Head of caudate nucleus (tissue), 42 donors: Measurements from ENCODE around the gene KIF20A.
"Not testable (repeated sequence)": the region's sequence is repeated elsewhere in the genome, so short reads cannot be mapped to it uniquely, and the experiment has no call there.

Experiments used
- DNase-seq, 42 donors: peaks; one replicate each; pipeline versions ENCODE4 v3.0.0 to v3.0.0-alpha.2; 2020 to 2021; ENCODE audit warnings: mixed read lengths in 7 of 42
- intact Hi-C: fragments of 100-400 bp; cut with DNase I; formaldehyde crosslinking; loops from one replicate; pipeline ENCODE4 v1.15.0; 2022

Gene KIF20A

GRCh38 chr5:138180183-138180782 lies 1.4 kb downstream of the KIF20A start:
- DNase-seq, result no peak
- intact Hi-C loops, result no loop called here

- intact Hi-C loops, result no loop called here
- DNase-seq, result no peak
Measured at GRCh38 chr5:138180841-138181240, 1.9 kb downstream of the KIF20A start.

- intact Hi-C loops, result no loop called here
- DNase-seq, result no peak
Measured at GRCh38 chr5:138182808-138183207, 3.9 kb downstream of the KIF20A start.

- intact Hi-C loops, result no loop called here
- DNase-seq, result no peak
Measured at GRCh38 chr5:138186002-138186447, 7.1 kb downstream of the KIF20A start.

GRCh38 chr5:138188626-138189025 lies 9.7 kb downstream of the KIF20A start:
- intact Hi-C loops, result no loop called here
- no peak for DNase-seq

- DNase-seq, result peak in 20 of 42 donors; percentile 7 to 66 (median 28)
- intact Hi-C loops, result no loop called here
Measured at GRCh38 chr5:138192826-138193225, 13.9 kb downstream of the KIF20A start.

GRCh38 chr5:138193859-138194258 lies 14.9 kb downstream of the KIF20A start:
- intact Hi-C loops, DNase-seq: not testable (repeated sequence)

- DNase-seq, result no peak
- intact Hi-C loops, result loop anchor here (5.0 to 10.0 kb wide), 2 partner anchors 34 to 134 kb away; partner anchors contain the start of genes BRD8 and KIF20A
Measured at GRCh38 chr5:138210985-138211384, 32.1 kb downstream of the KIF20A start.

- intact Hi-C loops, result loop anchor here (5.0 to 10.0 kb wide), 2 partner anchors 35 to 132 kb away; partner anchors contain the start of genes BRD8 and KIF20A
- peak in 5 of 42 donors; percentile 2 to 45 (median 19) for DNase-seq
Measured at GRCh38 chr5:138212828-138213160, 33.9 kb downstream of the KIF20A start.

- DNase-seq, result peak; percentile 88 to 98 (median 94)
- intact Hi-C loops, result loop anchor here (5.0 to 10.0 kb wide), 2 partner anchors 36 to 131 kb away; partner anchors contain the start of genes BRD8 and KIF20A
Measured at GRCh38 chr5:138213161-138214029, 34.5 kb downstream of the KIF20A start, which contains the start of gene CDC23. CDC23 (minus strand) TSS chr5:138213323; CDS start chr5:138213312, 11 bp downstream.

- DNase-seq, result no peak
- intact Hi-C loops, result loop anchor here (10.0 kb wide), 1 partner anchor 128 kb away; no protein-coding TSS in a partner anchor
Measured at GRCh38 chr5:138216799-138217198, 37.9 kb downstream of the KIF20A start.

GRCh38 chr5:138223532-138223931 lies 44.6 kb downstream of the KIF20A start:
- intact Hi-C loops, result no loop called here
- DNase-seq, result no peak

- intact Hi-C loops, result no loop called here
- no peak for DNase-seq
Measured at GRCh38 chr5:138224712-138225111, 45.8 kb downstream of the KIF20A start.

- DNase-seq, result no peak
- intact Hi-C loops, result no loop called here
Measured at GRCh38 chr5:138226910-138227309, 48.0 kb downstream of the KIF20A start.

GRCh38 chr5:138229387-138229786 lies 50.5 kb downstream of the KIF20A start:
- no peak for DNase-seq
- intact Hi-C loops, result no loop called here

GRCh38 chr5:138230261-138230660 lies 51.3 kb downstream of the KIF20A start:
- intact Hi-C loops, result no loop called here
- no peak for DNase-seq

- intact Hi-C loops, result no loop called here
- DNase-seq, result no peak
Measured at GRCh38 chr5:138230981-138231589, 52.2 kb downstream of the KIF20A start.

- intact Hi-C loops, result no loop called here
- no peak for DNase-seq
Measured at GRCh38 chr5:138233280-138233679, 54.4 kb downstream of the KIF20A start.

- no peak for DNase-seq
- intact Hi-C loops, result no loop called here
Measured at GRCh38 chr5:138234651-138235050, 55.7 kb downstream of the KIF20A start.
